ENCODE results near the gene MMP14.
A peak's percentile ranks its signal among the peaks of the same experiment; 100 is the strongest.
"Not testable (repeated sequence)": the region's sequence is repeated elsewhere in the genome, so short reads cannot be mapped to it uniquely, and the experiment has no call there.

MMP14 gene

DNA sequence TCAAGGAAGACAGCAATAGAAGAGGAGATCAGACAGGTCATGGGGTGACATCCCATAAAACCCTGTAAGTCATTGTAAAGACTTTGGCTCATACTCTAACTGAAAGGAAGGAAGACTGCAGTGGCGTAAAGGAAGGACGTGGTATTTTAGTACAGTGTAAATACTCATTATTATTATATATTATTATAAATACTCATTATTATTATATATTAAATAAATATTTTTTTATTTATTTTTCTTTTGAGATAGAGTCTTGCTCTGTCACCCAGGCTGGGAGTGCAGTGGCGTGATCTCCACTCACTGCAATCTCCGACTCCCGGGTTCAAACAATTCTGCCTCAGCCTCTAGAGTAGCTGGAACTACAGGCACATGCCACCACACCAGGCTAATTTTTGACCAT, 20.0 kb downstream of the MMP14 start:
- no peak for DNase-seq (ENCODE audit: low spot score)
- no peak for FAIRE-seq

DNA sequence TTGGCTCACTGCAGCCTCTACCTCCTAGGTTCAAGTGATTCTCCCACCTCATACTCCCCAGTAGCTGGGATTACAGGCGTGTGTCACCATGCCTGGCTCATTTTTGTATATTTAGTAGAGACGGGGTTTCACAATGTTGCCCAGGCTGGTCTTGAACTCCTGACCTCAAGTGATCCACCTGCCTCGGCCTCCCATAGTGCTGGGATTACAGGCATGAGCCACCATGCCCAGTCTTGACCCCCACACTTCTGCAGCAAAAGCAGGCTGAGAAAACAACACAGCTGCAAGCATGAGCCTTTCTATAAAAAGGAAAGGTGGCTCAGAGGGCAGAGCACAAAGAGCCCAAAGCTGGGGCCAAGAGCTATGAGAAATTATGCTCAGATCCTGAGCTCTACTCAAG, 24.0 kb downstream of the MMP14 start:
- not testable (repeated sequence) for FAIRE-seq; DNase-seq (ENCODE audit: low spot score)

DNA sequence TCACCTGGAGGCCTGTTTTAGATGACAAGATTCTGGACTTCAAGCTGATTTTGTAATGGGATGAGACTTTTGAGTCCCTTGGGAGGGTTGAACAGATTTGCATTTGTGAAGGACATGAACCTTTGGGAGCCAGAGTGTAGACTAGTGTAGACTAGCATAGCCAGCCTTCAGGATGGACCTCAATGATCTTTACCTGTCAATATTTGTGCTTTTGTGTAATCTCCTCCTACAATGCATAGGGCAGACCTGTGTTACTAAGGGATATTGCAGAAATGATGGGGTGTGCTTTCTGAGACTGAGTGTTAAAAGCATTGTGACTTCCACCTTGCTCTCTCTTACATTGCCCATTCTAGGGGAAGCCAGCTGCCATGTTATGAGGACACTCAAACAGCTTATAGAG, 25.3 kb downstream of the MMP14 start:
- FAIRE-seq (no peak), DNase-seq (ENCODE audit: low spot score) (no peak)

DNA sequence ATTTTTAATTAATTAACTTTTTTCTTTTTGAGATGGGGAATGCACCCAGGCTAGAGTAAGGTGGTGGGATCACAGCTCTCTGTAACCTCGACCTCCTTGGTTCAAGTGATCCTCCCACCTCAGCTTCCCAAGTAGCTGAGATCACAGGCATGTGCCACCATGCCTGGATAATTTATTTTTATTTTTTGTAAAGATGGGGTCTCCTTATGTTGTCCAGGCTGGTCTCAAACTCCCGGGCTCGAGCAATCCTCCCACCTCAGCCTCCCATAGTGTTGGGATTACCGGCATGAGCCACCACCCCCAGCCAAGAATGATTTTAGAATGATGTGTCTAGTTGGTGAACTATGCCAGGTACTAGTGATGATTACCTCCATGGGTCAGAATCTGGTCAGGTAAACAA, 28.6 kb downstream of the MMP14 start:
- no peak for DNase-seq (ENCODE audit: low spot score)
- FAIRE-seq: no peak

- no peak for DNase-seq (ENCODE audit: low spot score)
- FAIRE-seq: no peak
Observed at GRCh38 chr14:22865424-22866405, 29.3 kb downstream of the MMP14 start.

GRCh38 chr14:22866874-22867273, 30.5 kb downstream of the MMP14 start:
- FAIRE-seq: no peak
- DNase-seq (ENCODE audit: low spot score): no peak

GRCh38 chr14:22870811-22871223, 34.4 kb downstream of the MMP14 start:
- FAIRE-seq (no peak), DNase-seq (ENCODE audit: low spot score) (no peak)

GRCh38 chr14:22871224-22872032, 35.0 kb downstream of the MMP14 start, which contains the start of gene LRP10:
Gene LRP10 (plus strand): TSS chr14:22871740. CDS start chr14:22872304, 564 bp downstream.
- DNase-seq (ENCODE audit: low spot score) (peak; percentile 58), FAIRE-seq (no peak)

DNA sequence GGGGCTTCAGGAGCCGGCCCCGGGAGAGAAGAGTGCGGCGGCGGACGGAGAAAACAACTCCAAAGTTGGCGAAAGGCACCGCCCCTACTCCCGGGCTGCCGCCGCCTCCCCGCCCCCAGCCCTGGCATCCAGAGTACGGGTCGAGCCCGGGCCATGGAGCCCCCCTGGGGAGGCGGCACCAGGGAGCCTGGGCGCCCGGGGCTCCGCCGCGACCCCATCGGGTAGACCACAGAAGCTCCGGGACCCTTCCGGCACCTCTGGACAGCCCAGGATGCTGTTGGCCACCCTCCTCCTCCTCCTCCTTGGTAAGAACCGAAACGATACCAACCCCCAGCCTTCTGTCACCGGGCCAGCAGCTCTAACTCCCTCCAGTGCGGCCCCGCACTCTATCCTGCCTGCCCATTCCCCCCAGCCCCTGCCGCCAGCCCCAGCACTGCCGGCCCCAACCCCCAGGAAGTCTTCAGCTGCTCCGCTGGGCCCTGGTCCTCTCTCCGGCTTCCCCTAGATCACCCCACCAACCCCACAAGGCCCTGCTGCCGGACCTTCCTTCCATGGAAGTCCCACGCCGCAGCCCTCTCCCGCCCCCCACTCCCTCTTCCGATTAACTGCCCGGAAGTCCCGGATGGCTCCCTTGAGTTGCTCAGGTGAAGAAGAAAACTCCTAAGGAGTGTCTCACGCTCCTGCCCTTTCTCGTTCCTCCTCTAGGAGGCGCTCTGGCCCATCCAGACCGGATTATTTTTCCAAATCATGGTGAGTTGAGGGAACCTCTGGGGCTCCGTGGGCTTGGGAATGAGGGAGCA, 35.8 kb downstream of the MMP14 start:
- FAIRE-seq: no peak
- DNase-seq (ENCODE audit: low spot score): peak; percentile 58

DNA sequence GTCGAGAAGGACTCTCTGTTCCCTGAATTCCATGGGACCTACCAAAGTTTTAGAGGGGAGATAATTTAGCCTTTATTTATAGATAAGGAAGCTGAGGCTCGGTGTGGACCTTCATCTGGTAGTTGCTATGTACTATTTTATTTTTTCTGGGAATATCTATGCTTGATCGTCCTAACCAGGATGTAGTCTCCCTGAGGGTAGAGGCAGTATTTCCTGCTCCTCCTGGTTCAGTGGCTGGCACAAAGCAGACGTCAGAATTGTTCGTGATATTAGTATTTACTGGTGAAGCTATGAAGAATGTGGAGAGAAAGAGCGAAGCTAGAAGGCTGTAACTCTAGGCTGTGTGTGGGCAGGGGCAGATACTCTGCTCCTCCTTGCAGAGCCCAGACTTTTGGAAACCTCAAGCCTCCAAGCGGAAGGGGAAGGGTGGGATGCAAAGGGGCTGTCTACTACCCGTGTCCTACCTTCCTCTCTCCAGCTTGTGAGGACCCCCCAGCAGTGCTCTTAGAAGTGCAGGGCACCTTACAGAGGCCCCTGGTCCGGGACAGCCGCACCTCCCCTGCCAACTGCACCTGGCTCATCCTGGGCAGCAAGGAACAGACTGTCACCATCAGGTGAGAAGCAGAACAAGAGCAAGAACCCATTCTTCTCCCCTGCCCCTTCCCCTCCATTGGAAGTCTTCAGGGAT, 36.6 kb downstream of the MMP14 start:
- DNase-seq (ENCODE audit: low spot score) (no peak), FAIRE-seq (no peak)

DNA sequence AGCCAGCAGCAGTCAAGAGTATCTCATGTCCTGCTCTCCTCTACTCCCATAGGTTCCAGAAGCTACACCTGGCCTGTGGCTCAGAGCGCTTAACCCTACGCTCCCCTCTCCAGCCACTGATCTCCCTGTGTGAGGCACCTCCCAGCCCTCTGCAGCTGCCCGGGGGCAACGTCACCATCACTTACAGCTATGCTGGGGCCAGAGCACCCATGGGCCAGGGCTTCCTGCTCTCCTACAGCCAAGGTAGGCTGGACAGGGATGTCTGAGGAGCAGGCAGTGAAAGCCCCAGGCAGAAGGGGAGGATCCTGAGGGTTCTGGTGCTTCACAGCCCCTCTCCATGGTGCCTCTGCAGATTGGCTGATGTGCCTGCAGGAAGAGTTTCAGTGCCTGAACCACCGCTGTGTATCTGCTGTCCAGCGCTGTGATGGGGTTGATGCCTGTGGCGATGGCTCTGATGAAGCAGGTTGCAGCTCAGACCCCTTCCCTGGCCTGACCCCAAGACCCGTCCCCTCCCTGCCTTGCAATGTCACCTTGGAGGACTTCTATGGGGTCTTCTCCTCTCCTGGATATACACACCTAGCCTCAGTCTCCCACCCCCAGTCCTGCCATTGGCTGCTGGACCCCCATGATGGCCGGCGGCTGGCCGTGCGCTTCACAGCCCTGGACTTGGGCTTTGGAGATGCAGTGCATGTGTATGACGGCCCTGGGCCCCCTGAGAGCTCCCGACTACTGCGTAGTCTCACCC, 38.8 kb downstream of the MMP14 start:
- no peak for DNase-seq (ENCODE audit: low spot score)
- FAIRE-seq: no peak

DNA sequence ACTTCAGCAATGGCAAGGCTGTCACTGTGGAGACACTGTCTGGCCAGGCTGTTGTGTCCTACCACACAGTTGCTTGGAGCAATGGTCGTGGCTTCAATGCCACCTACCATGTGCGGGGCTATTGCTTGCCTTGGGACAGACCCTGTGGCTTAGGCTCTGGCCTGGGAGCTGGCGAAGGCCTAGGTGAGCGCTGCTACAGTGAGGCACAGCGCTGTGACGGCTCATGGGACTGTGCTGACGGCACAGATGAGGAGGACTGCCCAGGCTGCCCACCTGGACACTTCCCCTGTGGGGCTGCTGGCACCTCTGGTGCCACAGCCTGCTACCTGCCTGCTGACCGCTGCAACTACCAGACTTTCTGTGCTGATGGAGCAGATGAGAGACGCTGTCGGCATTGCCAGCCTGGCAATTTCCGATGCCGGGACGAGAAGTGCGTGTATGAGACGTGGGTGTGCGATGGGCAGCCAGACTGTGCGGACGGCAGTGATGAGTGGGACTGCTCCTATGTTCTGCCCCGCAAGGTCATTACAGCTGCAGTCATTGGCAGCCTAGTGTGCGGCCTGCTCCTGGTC, 39.4 kb downstream of the MMP14 start:
- DNase-seq (ENCODE audit: low spot score) (no peak), FAIRE-seq (no peak)

- FAIRE-seq (no peak), DNase-seq (ENCODE audit: low spot score) (no peak)
Observed at GRCh38 chr14:22877000-22877501, 40.7 kb downstream of the MMP14 start.

DNA sequence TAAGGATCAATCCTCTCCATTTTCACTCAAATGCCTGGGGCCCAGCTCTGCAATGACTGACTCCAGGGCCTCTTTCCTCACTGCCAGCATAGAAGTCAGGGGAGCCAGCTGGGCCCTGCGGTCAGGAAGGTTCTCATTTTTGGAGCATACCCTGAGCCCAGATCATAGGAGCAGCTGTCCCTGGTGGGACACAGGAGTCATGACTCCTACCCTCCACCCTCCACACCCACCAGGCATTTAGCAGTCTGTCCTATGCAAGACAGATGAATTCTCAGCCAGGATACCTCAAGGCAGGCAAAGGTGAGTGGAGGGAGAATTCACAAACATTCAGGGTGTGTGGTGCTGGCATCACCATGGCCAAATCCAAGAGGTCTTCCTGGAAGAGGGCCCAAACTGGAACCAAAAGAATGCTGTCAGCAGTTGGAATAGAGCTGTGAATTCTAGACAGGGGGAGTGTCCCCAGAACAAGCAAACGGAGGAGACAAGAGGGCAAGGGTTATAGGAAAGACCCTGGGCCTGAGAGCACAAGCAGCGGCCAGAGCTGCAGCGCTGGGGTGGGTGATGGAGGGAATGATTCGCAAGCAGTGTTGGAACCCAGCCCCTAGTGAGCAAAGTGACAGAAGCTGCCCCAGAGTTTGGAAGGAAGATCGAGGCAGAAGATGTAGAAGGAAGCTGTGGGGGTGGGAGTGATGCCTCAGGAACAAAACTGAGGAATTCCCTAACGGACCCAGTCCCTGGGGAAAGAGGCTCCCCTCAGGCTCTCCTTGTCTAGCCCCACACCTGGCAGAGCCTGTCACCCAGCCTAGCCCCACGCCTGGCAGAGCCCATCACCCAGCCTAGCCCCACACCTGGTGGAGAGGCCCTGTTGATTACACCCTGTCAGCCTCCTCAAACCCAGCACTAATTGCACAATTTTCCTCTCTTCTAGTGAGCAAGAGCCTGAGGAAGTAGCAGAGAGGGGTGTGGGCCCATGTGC, 42.2 kb downstream of the MMP14 start:
- DNase-seq (ENCODE audit: low spot score) (no peak), FAIRE-seq (no peak)

DNA sequence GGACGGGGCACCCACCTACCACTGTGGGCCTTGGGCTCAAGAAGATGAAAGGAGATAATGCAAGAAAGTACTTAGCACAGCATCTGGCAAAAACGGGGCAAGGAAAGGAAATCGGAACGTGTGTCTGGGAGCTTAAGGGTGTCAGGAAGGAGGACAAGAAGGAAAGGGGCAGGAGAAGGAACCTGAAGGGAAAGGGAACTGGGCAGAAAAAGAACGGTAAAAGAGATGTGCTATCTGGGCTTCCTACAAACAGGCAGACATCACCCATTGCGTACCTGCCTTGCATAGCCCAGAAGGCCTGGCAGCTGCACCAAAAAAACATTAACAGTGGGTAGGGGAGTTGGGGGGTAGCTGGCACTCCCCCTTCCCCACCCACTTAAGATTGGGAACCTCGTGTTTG, 45.7 kb downstream of the MMP14 start:
- no peak for FAIRE-seq
- DNase-seq (ENCODE audit: low spot score): no peak

DNA sequence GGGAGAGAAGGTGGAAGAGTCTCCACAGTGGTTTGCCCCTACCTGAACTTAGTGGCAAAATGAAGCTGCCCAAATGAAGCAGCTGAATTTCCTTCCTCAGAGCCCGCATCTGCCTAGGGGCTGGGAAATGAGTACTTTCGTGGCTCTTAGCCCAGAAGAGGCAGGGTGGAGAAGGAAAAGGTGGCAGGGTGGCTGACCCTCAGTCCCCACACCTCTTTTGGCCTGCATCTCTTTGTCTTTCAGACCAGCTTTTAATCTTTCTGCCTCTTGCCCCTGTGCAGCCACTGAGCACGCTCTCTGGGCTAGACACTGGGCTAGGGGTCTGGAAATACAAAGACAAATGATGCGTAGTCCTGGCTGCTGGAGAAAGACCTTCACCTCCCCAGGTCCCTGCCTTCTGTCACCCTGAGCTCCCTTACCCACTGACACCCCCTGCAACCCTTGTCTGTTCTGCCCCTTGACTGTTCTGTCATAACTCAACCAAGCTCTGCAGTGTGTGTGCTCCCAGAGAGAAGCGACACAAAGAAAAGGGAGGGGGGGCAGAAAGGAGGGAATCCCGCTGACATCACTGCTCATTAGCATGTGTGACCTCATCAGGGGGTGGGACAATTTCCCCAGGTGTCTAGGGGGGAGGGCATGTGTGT, 46.3 kb downstream of the MMP14 start:
- no peak for DNase-seq (ENCODE audit: low spot score)
- FAIRE-seq: no peak

DNA sequence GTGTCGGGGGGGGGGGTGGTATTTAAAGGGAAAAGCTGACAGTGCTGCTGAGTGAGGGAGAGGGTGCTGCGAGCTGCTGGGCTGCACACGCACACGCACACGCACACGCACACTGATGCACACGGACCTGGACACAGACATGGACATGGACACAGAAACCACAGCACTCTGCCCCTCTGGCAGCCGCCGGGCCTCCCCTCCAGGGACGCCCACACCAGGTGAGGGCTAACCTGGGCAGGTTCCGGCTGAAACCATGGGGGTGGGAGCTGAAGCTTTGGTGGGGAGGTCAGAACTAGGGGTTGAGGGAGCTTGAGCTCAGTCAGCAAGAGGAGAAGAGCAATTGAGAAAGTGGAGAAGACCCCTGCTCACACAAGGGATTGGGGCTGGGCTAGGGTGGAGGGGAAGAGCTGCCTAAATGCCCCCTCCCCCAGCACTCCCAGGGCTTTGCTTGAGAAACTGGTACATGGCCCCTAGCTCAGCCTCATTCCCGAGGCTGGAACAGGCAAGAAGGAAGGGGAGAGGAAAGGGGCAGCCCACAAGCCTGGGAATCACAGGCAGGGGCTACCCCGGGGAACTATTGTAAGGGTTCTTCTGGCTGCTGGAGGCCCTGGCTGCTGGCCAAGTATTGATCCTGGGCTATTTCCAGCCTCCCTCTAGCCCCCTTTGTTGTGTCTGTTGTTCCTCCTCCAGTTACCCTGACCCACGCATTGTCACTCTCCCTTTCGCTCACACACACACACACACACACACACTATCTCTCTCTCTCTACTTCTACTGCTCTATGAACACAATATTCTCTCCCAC, 47.0 kb downstream of the MMP14 start, which contains the start of gene REM2:
REM2 (plus strand) TSS at position 50 of the 804 bp plus-strand sequence; CDS start at position 116, 66 bp downstream.
- FAIRE-seq (no peak), DNase-seq (ENCODE audit: low spot score) (no peak)

Measured in RCC 7860 (cell line).